Motor neuron (in vitro differentiated cells): ENCODE measurements around the gene XRRA1. TPM values are rescaled to one million over a fixed set of nuclear protein-coding genes. Genes with fewer than 3 reads are reported as not detected.
"Not testable (repeated sequence)": the region's sequence is repeated elsewhere in the genome, so short reads cannot be mapped to it uniquely, and the experiment has no call there.

ENCODE experiments used
- ATAC-seq, 8 experiments: fragments of 200-7000 bp; cut with Tn5 transposase; replicated peaks in 6 of 8; 2 replicates each; pipeline ENCODE4 v1.8.0; 2021; ENCODE audit warnings: mild to moderate bottlenecking in 8 of 8, moderate library complexity in 8 of 8
- H3K27ac ChIP-seq, 2 donors: fragments of 250-450 bp; sonication (Bioruptor Pico); 2 replicates each; pipeline ENCODE4 v1.9.0; 2021; ENCODE audit warnings: antibody characterized with exemption in 2 of 2, mild to moderate bottlenecking in 2 of 2, moderate library complexity in 1 of 2
- H3K4me1 ChIP-seq, 2 donors: fragments of 250-450 bp; sonication (Bioruptor Pico); replicated peaks in 1 of 2; 2 replicates each; pipeline ENCODE4 v1.6.1; 2021; ENCODE audit warnings: antibody characterized with exemption in 2 of 2, mild to moderate bottlenecking in 2 of 2, moderate library complexity in 1 of 2
- H3K4me3 ChIP-seq, 5 donors: fragments of 250-450 bp; sonication (Bioruptor Pico); 2 replicates each; pipeline ENCODE4 v1.9.0; 2021; ENCODE audit warnings: antibody characterized with exemption in 5 of 5, mild to moderate bottlenecking in 5 of 5, moderate library complexity in 4 of 5
- WGBS, 10 experiments: fragments of 450-650 bp; shearing (Covaris generic); methylation state at CpG; one replicate each; pipeline ENCODE4 v1.0.0; 2022; 5-methylcytosine and 5-hydroxymethylcytosine counted together
- in situ Hi-C, 9 experiments: fragments of 400-800 bp; cut with MboI; loops; one replicate each; pipeline ENCODE4 v1.15.0; 2021; ENCODE audit warnings: low sequenced_read_pairs in 9 of 9, low pct_unique_long_range_greater_than_20kb in 2 of 9; ENCODE audit not compliant: unreplicated experiment in 9 of 9
- total RNA-seq, 8 experiments: library from RNA; unstranded; fragments of 300-600 nt; gene quantifications; 2 replicates each; pipeline versions ENCODE4 v1.2.3 to v1.2.4, GENCODE V29; 2022

Gene XRRA1
- total RNA-seq, 8 experiments from 2014 or later: 9.7 to 43.9 (median 16.8) TPM

- peak in 2 of 8 experiments; percentile 52 to 63 for ATAC-seq
- Histone ChIP-seq H3K4me3 (no peak overlapping the region), H3K27ac (no peak overlapping the region), H3K4me1 (no peaks in the 10 kb centered on the region)
- WGBS, 10 experiments: 38 to 100% (median 82%) methylated on average over 1 to 8 of the region's 8 CpGs
- in situ Hi-C loops: loop anchor here in 2 of 9 experiments (25.0 kb wide), 1 partner anchor 311 kb away; the partner anchor contains the start of gene TPBGL (in 2 of the 2)
Observed at GRCh38 chr11:74926304-74927030, 22.4 kb downstream of the XRRA1 start.

GRCh38 chr11:74925281-74925680 is 23.6 kb downstream of the XRRA1 start:
- no peak overlapping the region for H3K27ac ChIP-seq
- WGBS, 10 experiments: 73 to 100% (median 93%) methylated on average over 1 to 4 of the region's 4 CpGs
- no peaks in the 10 kb centered on the region for H3K4me1 ChIP-seq
- no peak overlapping the region for H3K4me3 ChIP-seq
- in situ Hi-C loops: loop anchor here in 2 of 9 experiments (25.0 kb wide), 1 partner anchor 312 kb away; the partner anchor contains the start of gene TPBGL (in 2 of the 2)
- ATAC-seq: no peak

- Histone ChIP-seq H3K27ac (no peak overlapping the region), H3K4me1 (no peaks in the 10 kb centered on the region), H3K4me3 (no peak overlapping the region)
- ATAC-seq: no peak
- in situ Hi-C loops: no loop called here
Observed at GRCh38 chr11:74923125-74923524, 25.8 kb downstream of the XRRA1 start.

- 75 to 100% (median 97%) methylated on average over 1 to 4 of the region's 4 CpGs; no CpG with 5 or more reads in 2 of the 10 experiments for WGBS, 10 experiments
- in situ Hi-C loops: no loop called here
- ATAC-seq: no peak
- Histone ChIP-seq H3K27ac (no peak overlapping the region), H3K4me3 (no peak overlapping the region), H3K4me1 (no peaks in the 10 kb centered on the region)
Observed at GRCh38 chr11:74909812-74910211, 39.1 kb downstream of the XRRA1 start.

- Histone ChIP-seq H3K4me1 (no peaks in the 10 kb centered on the region), H3K27ac (no peak overlapping the region), H3K4me3 (no peak overlapping the region)
- in situ Hi-C loops: no loop called here
- ATAC-seq: no peak
- WGBS, 10 experiments: 33 to 100% (median 85%) methylated on average over 1 to 4 of the region's 4 CpGs; no CpG with 5 or more reads in 3 of the 10 experiments
Observed at GRCh38 chr11:74909385-74909784, 39.5 kb downstream of the XRRA1 start.

GRCh38 chr11:74905326-74905725 is 43.6 kb downstream of the XRRA1 start:
- no peak for ATAC-seq
- in situ Hi-C loops: no loop called here
- H3K4me1 ChIP-seq: no peaks in the 10 kb centered on the region
- H3K4me3 ChIP-seq: no peak overlapping the region
- WGBS, 10 experiments: 50 to 100% (median 84%) methylated on average over 2 to 3 of the region's 3 CpGs; no CpG with 5 or more reads in 5 of the 10 experiments
- no peak overlapping the region for H3K27ac ChIP-seq

GRCh38 chr11:74902342-74902741 is 46.5 kb downstream of the XRRA1 start:
- no peaks in the 10 kb centered on the region for H3K4me1 ChIP-seq
- no peak for ATAC-seq
- WGBS, 10 experiments: 89 to 100% (median 97%) methylated on average over 2 to 4 of the region's 4 CpGs
- no peak overlapping the region for H3K4me3 ChIP-seq
- no peak overlapping the region for H3K27ac ChIP-seq
- in situ Hi-C loops: no loop called here

GRCh38 chr11:74896311-74896710 is 52.6 kb downstream of the XRRA1 start:
- WGBS, 10 experiments: 87 to 100% (median 96%) methylated on average over 1 to 5 of the region's 5 CpGs; no CpG with 5 or more reads in 6 of the 10 experiments
- ATAC-seq: no peak
- in situ Hi-C loops: no loop called here
- H3K4me3 ChIP-seq: no peak overlapping the region
- no peaks in the 10 kb centered on the region for H3K4me1 ChIP-seq
- no peak overlapping the region for H3K27ac ChIP-seq

- in situ Hi-C loops: no loop called here
- no peak for ATAC-seq
- Histone ChIP-seq H3K4me3 (no peak overlapping the region), H3K4me1 (no peaks in the 10 kb centered on the region), H3K27ac (no peak overlapping the region)
- WGBS, 10 experiments: 83 to 100% (median 100%) methylated on average over 1 to 2 of the region's 3 CpGs; no CpG with 5 or more reads in 3 of the 10 experiments
Observed at GRCh38 chr11:74895340-74896116, 53.4 kb downstream of the XRRA1 start.

GRCh38 chr11:74893015-74893414 is 55.9 kb downstream of the XRRA1 start:
- H3K4me1 ChIP-seq, in situ Hi-C loops, H3K4me3 ChIP-seq, ATAC-seq, H3K27ac ChIP-seq: not testable (repeated sequence)

GRCh38 chr11:74877132-74877531 is 71.8 kb downstream of the XRRA1 start:
- WGBS, 10 experiments: 0 to 100% (median 40%) methylated on average over 1 of the region's 1 CpG; no CpG with 5 or more reads in 5 of the 10 experiments
- Histone ChIP-seq H3K27ac (no peak overlapping the region), H3K4me1 (no peaks in the 10 kb centered on the region), H3K4me3 (no peak overlapping the region)
- in situ Hi-C loops: no loop called here
- ATAC-seq: no peak

- no peak overlapping the region for H3K27ac ChIP-seq
- H3K4me3 ChIP-seq: no peak overlapping the region
- in situ Hi-C loops: loop anchor here in 1 of 9 experiments (25.0 kb wide), 1 partner anchor 259 kb away; no protein-coding TSS in a partner anchor
- H3K4me1 ChIP-seq: no peaks in the 10 kb centered on the region
- ATAC-seq: no peak
- WGBS, 10 experiments: 86 to 100% (median 94%) methylated on average over 1 to 2 of the region's 2 CpGs; no CpG with 5 or more reads in 4 of the 10 experiments
Observed at GRCh38 chr11:74871037-74871436, 77.9 kb downstream of the XRRA1 start.

GRCh38 chr11:74870485-74870884 is 78.4 kb downstream of the XRRA1 start:
- 40 to 100% (median 100%) methylated on average over 1 of the region's 1 CpG; no CpG with 5 or more reads in 7 of the 10 experiments for WGBS, 10 experiments
- Histone ChIP-seq H3K4me1 (no peaks in the 10 kb centered on the region), H3K27ac (no peak overlapping the region), H3K4me3 (no peak overlapping the region)
- in situ Hi-C loops: loop anchor here in 1 of 9 experiments (25.0 kb wide), 1 partner anchor 258 kb away; no protein-coding TSS in a partner anchor
- peak in 3 of 8 experiments; percentile 68 to 99 (median 86) for ATAC-seq
